Measurements from ENCODE around the gene HTATIP2.

DNA sequence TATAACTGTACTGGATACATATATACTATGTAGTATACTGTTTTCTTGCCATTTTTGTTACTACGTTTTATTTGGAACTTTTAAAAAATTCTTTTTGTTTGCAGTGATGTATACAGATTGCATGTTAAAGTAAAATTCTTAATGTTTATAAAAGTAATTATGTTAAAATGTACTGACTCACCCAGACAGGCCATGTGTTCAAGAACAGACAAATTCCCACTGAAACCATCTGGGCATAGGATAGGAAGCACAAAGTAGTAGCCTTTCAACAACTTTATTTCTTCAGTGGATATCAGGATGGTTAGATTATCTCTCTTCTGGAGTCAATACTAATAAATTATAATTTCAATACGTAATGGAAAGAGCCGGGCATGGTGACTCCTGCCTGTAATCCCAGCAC is 43.8 kb downstream of the HTATIP2 start:
- TF ChIP-seq POLR2A (IDR thresholded peaks at IDR 0.05) (no peak), POLR2AphosphoS5 (IDR thresholded peaks at IDR 0.05) (no peak)
- TF ChIP-seq, protein P1, sequence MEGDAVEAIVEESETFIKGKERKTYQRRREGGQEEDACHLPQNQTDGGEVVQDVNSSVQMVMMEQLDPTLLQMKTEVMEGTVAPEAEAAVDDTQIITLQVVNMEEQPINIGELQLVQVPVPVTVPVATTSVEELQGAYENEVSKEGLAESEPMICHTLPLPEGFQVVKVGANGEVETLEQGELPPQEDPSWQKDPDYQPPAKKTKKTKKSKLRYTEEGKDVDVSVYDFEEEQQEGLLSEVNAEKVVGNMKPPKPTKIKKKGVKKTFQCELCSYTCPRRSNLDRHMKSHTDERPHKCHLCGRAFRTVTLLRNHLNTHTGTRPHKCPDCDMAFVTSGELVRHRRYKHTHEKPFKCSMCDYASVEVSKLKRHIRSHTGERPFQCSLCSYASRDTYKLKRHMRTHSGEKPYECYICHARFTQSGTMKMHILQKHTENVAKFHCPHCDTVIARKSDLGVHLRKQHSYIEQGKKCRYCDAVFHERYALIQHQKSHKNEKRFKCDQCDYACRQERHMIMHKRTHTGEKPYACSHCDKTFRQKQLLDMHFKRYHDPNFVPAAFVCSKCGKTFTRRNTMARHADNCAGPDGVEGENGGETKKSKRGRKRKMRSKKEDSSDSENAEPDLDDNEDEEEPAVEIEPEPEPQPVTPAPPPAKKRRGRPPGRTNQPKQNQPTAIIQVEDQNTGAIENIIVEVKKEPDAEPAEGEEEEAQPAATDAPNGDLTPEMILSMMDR (IDR thresholded peaks at IDR 0.05) = no peak
